Stimulated activated CD4-positive, alpha-beta T cell treated with anti-CD3 and anti-CD28 coated beads, Interleukin-15, amount 100 ng/mL, for 24 hours (primary cell): ENCODE measurements around the gene PLA2G10.
"Not testable (repeated sequence)": the region's sequence is repeated elsewhere in the genome, so short reads cannot be mapped to it uniquely, and the experiment has no call there.

Source experiments
- DNase-seq: peaks from one replicate; pipeline ENCODE4 v3.0.0-alpha.2; 2020

Gene PLA2G10, protein sequence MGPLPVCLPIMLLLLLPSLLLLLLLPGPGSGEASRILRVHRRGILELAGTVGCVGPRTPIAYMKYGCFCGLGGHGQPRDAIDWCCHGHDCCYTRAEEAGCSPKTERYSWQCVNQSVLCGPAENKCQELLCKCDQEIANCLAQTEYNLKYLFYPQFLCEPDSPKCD

GRCh38 chr16:14694129-14694528, at the start of gene PLA2G10:
Gene PLA2G10, minus strand, starts transcription at chr16:14694308. Its CDS starts 79 bp downstream, at chr16:14694229.
- DNase-seq = not testable (repeated sequence)

DNA sequence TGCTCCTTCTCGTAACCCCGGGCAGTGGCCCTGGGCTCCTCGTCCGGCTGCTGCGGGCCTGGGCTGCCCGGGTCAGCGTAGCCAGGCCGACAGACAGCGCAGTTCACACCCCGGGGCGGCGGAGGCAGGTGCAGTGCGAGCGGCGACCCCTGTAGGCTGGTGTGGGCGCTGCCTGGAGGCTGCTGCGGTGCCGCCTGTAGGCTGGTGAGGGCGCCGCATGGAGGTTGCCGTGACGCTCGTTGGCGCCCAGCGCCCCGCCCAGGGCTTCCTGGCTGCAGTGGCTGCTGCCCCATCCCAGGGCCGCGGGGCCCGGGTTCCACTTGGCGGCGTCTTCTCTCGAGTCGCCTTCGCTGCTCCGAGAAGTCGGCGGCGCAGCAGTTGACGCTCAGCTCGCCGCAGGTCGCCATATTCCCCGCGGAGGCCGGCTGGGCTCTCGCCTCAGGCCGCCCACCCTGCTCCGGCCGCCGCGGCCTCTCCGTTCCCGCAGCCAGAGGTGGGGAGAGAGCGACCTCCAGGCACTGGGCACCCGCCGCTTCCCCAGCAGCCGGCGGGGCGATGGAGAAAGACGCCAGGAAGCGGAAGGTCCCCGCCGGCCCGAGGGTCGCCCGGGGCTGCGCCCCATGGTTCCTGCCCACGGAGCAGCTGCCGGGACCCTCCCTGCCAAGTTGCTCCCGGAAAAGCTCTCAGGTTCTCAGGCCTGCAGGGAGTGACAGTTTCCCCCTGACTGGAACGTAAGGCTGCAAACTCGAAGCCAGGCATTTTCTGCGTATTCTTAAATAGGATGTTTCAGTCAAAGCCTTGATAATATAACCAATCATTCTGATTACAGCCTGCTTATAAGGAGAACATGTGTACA, 48.4 kb upstream of the PLA2G10 start, which contains the start of gene NPIPA2:
TSS of gene NPIPA2 (plus strand) at position 261 of the 856 bp plus-strand sequence. CDS start 5,533 bp downstream, outside the sequence.
- not testable (repeated sequence) for DNase-seq

DNA sequence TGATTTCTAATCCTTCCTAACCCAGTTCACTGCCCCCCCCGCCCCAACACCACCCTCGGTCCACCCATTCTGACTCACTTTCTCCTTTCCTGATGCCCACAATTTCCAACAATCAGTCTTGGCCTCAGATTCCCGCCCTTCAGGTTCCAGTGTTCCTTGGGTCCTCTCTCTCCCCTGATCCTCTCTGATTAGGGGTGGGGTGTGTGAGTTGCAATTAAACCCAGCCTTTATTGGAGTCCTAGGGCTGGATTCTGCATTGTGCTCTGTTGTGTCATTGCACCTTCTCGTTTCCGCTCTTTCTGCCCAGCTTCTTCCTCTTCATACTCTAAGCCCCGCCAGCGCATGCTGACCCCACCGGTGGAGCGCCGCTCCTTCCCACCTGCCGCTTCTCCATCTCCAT, 47.7 kb upstream of the PLA2G10 start:
- DNase-seq = not testable (repeated sequence)

DNA sequence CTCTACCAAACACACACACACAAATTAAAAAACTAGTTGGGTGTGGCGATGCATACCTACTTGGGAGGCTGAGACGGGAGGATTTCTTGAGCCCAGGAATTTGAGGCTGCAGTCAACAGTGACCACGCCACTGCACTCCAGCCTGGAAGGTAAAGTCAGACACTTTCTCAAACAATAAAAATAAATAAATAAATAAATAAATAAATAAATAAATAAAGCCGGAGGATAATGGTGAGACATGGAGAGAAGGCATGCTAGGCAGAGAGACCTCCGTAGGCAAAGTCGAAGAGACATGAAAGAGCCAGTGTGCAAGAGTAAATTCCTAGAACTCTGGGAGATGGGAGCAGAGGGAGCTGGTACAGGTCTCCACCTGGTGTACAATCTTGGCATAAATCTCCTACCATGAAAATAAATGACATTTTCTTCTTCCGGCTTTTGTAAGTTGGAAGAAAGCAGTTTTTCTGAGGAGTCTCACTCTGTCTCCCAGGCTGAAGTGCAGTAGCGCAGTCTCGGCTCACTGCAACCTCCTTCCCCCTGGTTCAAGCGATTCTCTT, 46.8 kb upstream of the PLA2G10 start:
- not testable (repeated sequence) for DNase-seq

DNA sequence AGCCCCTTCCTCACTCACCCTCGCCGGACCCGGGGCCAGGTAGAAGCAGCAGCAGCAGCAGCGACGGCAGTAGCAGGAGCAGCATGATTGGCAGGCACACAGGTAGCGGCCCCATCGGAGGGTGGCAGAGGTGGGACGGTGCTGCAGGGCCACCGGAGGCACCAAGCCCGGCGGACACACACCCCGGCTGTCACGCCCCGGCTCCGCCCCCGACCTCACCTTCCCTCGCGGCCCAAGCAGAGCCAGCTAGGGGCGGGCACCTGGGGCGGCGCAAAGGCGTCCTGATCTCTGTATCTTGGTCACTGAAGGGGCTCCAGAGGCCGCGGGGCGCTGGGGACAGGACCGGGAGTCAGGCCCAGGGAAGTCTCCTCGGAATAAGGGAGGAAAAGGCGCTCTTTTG, 39.1 kb upstream of the PLA2G10 start:
- not testable (repeated sequence) for DNase-seq

DNA sequence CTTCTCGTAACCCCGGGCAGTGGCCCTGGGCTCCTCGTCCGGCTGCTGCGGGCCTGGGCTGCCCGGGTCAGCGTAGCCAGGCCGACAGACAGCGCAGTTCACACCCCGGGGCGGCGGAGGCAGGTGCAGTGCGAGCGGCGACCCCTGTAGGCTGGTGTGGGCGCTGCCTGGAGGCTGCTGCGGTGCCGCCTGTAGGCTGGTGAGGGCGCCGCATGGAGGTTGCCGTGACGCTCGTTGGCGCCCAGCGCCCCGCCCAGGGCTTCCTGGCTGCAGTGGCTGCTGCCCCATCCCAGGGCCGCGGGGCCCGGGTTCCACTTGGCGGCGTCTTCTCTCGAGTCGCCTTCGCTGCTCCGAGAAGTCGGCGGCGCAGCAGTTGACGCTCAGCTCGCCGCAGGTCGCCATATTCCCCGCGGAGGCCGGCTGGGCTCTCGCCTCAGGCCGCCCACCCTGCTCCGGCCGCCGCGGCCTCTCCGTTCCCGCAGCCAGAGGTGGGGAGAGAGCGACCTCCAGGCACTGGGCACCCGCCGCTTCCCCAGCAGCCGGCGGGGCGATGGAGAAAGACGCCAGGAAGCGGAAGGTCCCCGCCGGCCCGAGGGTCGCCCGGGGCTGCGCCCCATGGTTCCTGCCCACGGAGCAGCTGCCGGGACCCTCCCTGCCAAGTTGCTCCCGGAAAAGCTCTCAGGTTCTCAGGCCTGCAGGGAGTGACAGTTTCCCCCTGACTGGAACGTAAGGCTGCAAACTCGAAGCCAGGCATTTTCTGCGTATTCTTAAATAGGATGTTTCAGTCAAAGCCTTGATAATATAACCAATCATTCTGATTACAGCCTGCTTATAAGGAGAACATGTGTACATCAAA, 9.3 kb upstream of the PLA2G10 start, which contains the start of gene NPIPA3:
TSS of gene NPIPA3 (plus strand) at position 256 of the 856 bp plus-strand sequence. CDS start 5,533 bp downstream, outside the sequence.
- not testable (repeated sequence) for DNase-seq

DNA sequence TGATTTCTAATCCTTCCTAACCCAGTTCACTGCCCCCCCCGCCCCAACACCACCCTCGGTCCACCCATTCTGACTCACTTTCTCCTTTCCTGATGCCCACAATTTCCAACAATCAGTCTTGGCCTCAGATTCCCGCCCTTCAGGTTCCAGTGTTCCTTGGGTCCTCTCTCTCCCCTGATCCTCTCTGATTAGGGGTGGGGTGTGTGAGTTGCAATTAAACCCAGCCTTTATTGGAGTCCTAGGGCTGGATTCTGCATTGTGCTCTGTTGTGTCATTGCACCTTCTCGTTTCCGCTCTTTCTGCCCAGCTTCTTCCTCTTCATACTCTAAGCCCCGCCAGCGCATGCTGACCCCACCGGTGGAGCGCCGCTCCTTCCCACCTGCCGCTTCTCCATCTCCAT, 8.6 kb upstream of the PLA2G10 start:
- DNase-seq = not testable (repeated sequence)

DNA sequence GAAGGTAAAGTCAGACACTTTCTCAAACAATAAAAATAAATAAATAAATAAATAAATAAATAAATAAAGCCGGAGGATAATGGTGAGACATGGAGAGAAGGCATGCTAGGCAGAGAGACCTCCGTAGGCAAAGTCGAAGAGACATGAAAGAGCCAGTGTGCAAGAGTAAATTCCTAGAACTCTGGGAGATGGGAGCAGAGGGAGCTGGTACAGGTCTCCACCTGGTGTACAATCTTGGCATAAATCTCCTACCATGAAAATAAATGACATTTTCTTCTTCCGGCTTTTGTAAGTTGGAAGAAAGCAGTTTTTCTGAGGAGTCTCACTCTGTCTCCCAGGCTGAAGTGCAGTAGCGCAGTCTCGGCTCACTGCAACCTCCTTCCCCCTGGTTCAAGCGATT, 7.8 kb upstream of the PLA2G10 start:
- DNase-seq = not testable (repeated sequence)

- DNase-seq = not testable (repeated sequence)
These were observed 8.0 kb downstream of the PLA2G10 start for GRCh38 chr16:14685870-14686793.

- no peak for DNase-seq
These were observed 12.0 kb downstream of the PLA2G10 start for GRCh38 chr16:14682121-14682520.

DNA sequence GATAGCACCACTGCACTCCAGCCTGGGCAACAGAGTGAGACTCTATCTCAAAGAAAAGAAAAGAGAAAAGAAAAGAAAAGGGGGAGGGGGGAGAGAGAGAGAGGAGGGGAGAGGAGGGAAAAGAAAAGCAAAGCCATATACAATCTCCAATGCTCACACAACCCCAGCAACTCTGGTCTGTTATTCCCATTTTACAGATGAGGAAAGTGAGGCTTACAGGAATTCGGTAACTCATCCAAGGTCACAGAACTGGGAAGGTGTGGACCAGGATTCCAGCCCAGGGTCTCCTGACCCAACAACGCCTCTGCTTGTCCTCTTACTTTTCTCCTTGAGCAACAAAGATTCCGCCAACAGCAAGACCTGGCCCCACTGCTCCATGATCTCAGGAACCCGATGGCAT, 13.0 kb downstream of the PLA2G10 start:
- DNase-seq = no peak

- not testable (repeated sequence) for DNase-seq
These were observed 13.7 kb downstream of the PLA2G10 start for GRCh38 chr16:14680396-14680795.

GRCh38 chr16:14678748-14679497, 15.2 kb downstream of the PLA2G10 start:
- no peak for DNase-seq

- DNase-seq = no peak
These were observed 16.5 kb downstream of the PLA2G10 start for GRCh38 chr16:14677627-14678026.

DNA sequence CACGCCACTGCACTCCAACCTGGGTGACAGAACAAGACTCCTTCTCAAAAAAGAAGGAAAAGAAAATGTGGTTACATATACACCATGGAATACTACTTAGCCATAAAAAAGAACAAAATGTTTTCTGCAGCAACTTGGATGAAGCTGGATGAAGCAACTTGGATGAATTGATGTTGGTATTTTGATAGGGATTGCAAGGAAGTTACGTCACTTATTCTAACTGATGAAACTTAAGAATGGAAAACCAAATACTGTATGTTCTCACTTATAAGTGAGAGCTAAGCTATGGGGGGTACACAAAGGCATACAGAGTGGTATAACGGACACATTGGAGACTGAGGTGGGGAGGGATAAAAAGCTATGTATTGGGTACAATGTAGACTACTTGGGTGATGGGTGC, 17.5 kb downstream of the PLA2G10 start:
- no peak for DNase-seq

GRCh38 chr16:14672403-14672971, 21.6 kb downstream of the PLA2G10 start:
- DNase-seq = no peak

- no peak for DNase-seq
These were observed 24.3 kb downstream of the PLA2G10 start for GRCh38 chr16:14669776-14670175.

DNA sequence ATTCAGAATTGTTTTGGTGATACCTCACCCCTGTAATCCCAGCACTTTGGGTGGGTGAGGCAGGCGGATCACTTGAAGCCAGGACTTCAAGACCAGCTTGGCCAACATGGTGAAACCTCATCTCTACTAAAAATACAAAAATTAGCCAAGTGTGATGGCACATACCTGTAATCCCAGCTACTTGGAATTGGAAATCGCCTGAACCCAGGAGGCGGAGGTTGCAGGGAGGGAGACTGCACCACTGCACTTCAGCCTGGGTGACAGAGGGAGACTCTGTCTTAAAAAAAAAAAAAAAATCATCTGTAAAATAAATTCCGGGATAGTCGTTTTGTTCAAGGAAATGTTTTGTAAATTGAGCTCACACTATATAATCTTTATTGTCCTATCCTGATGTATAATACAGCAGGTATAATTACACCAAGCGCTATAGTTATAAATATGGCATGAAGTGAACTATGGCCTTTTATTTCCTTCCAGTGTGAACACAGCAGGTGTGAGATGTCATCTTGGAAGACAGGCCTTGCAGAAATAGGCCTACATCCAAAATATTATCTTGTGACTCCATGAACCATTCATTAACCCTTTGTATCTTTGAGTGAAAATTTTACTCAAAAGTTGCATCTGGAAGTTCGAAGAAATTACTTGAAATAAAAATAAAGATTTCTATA, 25.4 kb downstream of the PLA2G10 start:
- no peak for DNase-seq

- DNase-seq = no peak
These were observed 26.5 kb downstream of the PLA2G10 start for GRCh38 chr16:14667347-14668266.
